EH (cell line): ENCODE data around the gene ARL15.

Experiments used
- DNase-seq: peaks from one replicate; pipeline ENCODE4 v3.0.0-alpha.2; 2015; ENCODE audit warnings: low read depth

The ARL15 gene

DNA sequence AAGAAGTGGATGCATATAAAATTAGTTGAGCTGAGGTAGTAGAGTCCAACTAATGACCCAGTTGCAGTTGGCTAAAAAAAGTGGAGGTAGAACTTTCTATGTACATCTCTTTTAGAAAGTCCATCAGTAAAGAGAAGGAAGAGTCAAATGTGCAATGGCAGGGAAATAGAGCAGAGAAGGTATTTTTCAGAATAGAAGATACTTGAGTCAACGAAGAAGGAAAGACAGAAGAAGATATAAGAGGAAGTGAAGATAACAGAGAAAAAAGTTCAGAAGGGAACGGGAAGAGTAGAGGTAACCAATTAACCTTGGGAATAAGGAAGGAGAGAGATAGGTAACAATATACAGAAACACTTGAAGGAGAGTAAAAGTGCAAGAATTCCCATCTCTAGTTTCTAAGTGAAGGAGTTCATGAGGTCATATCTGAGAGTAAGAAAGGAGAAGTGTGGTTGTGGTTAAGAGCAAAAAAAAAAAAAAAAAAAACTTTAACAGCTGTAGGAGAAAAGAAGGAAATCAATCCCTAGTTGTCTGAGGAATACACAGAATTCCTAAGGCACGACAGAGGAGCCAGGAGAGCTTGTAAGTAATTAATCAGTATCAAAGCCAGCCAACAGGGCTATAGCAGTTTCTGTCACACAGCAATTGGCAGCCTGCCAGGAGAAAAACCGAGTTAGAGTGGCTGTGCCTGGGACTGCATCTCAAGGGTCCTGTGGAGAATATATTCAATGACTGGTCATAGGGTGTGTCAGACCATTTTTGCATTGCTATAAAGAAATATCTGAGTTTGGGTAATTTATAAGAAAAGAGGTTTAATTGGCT, 61.0 kb downstream of the ARL15 start:
- peak; percentile 53 for DNase-seq

- DNase-seq: no peak
Measured at GRCh38 chr5:54247226-54247625, 63.1 kb downstream of the ARL15 start.

GRCh38 chr5:54243483-54244080, 66.8 kb downstream of the ARL15 start:
- DNase-seq: peak; percentile 52

DNA sequence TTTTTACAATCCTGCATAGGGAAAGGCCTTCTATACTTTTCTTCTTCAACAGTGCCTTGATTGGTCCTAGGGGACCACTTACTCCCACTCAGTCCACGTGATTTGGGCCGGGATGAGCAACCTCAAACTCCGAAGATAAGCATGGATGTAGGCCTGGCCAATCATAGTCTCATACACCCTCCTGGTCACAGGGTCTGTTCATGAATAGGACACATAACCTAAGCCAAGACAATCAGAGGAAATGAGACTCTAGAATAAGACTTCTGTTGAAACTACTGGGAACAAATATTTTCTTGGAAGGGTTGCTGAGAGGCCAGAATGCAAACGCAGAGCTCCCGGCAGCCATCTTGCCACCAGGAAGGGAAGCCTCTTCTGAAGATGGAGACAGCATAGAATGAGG, 68.1 kb downstream of the ARL15 start:
- no peak for DNase-seq

DNA sequence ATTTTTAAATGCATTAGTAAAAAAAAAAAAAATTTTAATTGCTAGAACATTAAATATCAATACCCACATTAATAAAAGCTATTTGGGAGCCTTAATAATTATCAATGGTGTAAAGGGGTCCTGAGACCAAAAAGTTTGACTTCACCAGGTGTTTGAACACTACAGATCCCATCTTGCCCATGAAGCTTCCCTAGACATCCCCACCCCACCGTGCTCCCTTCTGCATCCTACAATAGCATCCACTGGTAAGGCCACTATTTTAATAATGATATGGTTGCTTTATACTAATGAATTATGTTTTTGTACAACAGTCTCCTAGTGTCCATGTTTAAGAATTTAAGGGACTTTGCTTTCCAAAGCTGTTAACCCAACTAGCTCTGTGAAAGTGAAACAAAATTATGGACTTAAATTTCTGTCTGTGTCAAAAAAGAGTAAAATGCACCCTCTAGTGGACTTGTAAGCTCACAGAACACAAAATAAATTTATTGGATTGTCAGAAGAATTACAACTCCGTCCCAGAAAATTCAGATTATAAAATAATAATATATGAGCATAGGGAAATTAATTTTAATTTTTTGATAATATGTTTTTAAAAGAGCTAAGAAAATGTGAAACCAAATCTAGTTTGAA, 76.0 kb downstream of the ARL15 start:
- DNase-seq: peak; percentile 60

- DNase-seq: no peak
Measured at GRCh38 chr5:54230936-54231685, 79.3 kb downstream of the ARL15 start.

- peak; percentile 60 for DNase-seq
Measured at GRCh38 chr5:54229041-54229780, 81.2 kb downstream of the ARL15 start.

- DNase-seq: no peak
Measured at GRCh38 chr5:54227759-54228158, 82.6 kb downstream of the ARL15 start.

DNA sequence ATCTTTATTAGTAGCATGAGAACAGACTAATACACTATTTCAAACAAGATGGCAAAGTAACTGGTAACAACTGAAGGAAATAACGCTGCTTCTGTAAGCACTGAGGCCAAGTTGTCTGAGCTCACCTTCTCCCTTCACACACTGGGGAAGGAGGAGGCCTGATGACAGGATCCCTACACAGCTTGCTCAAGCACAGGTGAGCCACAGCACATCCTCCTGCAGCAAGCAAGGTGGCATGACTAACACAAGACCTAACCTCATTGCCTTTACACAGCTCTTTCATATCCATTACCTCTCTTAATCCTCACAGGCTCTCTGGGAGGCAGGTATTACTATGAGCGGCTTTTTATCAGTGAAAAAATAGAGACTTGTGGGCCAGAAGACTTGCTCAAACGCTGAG, 83.3 kb downstream of the ARL15 start:
- DNase-seq: no peak

DNA sequence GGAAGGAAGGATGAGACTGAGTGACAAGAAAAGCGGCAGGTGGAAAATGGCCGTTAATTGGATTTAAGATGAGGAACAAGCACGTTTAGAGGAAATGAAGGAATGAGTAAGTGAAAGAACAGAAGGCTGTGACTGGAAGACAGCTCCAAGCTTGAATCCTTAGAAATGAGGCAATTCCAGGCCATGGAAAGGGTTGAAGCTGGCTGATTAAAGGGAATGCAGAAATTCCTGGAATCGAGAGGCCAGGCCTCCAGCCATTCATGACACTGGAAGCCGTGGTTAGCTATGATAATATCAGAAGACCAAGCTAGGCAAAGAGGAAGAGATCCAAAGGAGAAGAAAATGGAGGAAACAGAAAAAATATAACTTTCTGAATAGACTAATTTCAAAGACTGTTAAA, 84.2 kb downstream of the ARL15 start:
- peak; percentile 47 for DNase-seq

GRCh38 chr5:54224103-54224826, 86.1 kb downstream of the ARL15 start:
- DNase-seq: no peak

GRCh38 chr5:54222336-54222735, 88.0 kb downstream of the ARL15 start:
- DNase-seq: no peak

DNA sequence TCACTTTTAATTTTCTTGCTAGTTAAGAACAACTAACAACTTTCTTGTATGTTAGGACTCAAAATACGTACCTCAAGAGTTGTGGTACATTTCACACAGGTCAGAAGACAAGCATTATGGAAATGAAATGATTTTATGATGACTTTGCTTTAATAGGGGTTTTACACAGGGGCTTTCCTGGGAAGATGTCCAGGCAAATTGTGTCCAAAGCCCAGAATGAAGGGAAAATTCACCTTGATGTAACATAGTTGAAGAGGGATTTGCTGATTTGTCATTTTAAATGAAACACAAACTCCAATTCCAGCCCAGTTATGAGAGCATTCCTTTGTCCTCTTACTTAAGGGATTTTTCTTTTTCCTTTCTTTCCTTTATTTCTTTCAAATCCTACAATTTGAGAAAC, 89.2 kb downstream of the ARL15 start:
- DNase-seq: no peak

DNA sequence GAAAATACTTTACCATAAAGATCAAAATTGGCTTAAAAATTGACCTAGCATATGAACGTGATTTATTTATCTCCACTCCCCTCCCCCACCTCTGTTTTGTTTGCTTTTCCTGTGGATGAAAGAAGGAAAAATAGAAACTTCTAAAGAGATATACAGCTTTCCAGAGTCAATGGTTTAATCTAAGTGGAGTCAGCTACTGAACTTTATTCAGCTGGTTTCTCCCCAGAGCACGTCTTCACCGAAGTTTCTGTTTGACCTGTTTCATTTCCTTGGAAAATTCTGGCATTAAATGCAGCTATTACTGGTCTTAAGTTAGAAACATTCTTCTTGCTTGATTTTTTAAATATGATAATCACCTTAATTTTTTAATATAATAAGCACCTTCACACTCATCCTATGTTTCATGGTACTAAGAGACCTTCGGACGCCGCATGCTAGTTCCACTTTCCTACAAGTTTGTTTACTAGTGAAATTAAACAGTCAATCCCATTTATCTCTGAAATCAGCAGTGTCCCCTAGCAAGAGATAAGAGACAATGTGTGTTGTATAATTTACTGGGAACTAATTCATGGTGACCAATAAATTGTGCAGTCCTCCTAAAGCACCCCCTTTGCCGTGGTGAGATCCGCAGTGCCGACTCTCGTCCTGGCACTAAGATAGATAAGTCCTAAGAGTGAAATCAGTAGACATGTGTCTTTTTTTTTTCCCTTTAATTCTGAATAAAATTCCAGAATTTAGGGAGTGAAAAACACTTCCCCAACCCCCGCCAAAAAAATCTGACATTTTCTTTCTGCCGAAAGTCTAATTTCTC, 89.9 kb downstream of the ARL15 start:
- DNase-seq: no peak

GRCh38 chr5:54217826-54218503, 92.4 kb downstream of the ARL15 start:
- DNase-seq: peak; percentile 80

GRCh38 chr5:54215233-54215736, 95.1 kb downstream of the ARL15 start:
- no peak for DNase-seq

GRCh38 chr5:54214722-54215121, 95.7 kb downstream of the ARL15 start:
- DNase-seq: no peak

DNA sequence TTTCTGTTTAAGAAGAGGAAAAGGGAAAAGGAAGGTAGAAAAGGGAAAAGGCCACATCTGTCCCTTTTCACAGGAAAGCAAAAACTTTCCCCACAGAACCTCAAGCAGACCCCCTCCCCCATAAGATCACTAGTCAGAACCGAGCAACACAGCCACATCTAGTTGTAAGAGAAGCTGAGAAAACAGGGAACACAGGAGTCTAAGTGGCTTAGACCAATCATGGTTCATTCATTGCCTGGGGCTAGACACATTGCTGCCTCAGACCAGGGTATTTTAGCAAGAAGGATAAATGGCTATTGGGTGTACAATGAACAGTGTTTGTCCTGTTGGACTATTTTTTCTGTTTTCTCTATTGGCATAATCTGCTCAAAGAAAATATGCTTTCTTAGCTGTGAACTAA, 98.0 kb downstream of the ARL15 start:
- DNase-seq: peak; percentile 34

- DNase-seq: no peak
Measured at GRCh38 chr5:54211912-54212311, 98.5 kb downstream of the ARL15 start.

GRCh38 chr5:54207566-54207965, 102.8 kb downstream of the ARL15 start:
- no peak for DNase-seq
